G401 (cell line): ENCODE data around the gene TNC. TPM values are rescaled to one million over a fixed set of nuclear protein-coding genes. Genes with fewer than 3 reads are reported as not detected.

ENCODE experiments used
- DNase-seq: peaks from one replicate; pipeline ENCODE4 v3.0.0-alpha.2; 2015; ENCODE audit warnings: low spot score
- in situ Hi-C: cut with HindIII; loops from 2 replicates; pipeline ENCODE4 v1.10.0; 2016; ENCODE audit warnings: low sequenced_read_pairs, mixed read lengths
- total RNA-seq: library from RNA; depleted of rRNA; stranded (reverse); fragments of >200 nt; shearing (Covaris generic); gene quantifications from 2 replicates; pipeline ENCODE4 v1.2.3, GENCODE V29; 2014

TNC gene
- total RNA-seq, 1 experiment from 2014 or later = not detected

DNA sequence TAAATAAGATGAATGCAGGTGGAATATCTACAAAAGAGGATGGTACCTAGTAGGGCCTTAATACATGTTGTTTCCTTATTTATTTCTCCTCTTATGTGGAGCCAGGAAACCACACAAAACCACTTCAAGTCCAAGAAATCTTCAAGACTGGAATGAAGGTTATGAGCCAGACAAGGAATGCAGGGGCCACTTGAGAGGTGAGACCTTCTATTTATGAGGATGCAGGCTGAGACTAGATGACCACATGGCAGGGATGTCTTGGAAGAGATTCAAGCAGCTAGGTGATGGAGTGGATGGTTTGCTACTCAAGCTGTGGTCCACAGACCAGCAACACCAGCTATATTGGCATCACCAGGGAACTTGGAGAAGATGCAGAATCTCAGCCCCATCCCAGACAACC is 92.2 kb downstream of the TNC start:
- in situ Hi-C loops = no loop called here
- DNase-seq = no peak

GRCh38 chr9:115024925-115025535 is 92.9 kb downstream of the TNC start:
- no peak for DNase-seq
- in situ Hi-C loops = no loop called here

DNA sequence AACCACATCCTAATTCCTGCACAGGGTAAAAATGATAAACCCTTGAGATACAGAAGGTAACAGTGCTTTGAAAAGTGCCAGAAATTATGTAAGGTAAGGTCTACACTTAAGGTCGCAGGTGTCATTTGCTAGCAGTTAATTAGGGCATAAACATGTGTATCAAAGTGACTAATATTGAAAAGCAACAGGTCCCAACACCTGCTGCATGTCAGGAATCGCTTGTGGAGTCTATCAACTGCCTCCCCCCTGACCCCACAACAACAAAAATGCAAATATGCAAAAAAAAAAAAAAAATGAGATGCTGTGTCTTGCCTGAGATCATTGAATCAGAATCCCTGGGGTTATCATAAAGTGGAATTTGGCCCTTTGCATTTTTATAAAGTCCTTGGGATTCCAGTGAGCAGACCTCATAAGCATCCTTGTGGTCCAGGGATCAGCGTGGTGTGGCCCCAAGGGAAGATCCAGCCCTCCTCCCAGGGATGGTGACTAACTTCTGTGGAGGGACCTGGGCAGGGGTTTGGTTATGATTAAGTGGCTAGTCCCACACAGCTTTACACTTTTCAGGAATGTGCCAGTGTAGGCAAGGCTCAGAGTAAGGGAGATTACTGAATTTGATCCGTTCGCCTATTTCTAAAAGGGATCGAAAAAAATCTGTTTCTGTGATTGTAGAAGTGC is 95.1 kb downstream of the TNC start:
- DNase-seq = no peak

DNA sequence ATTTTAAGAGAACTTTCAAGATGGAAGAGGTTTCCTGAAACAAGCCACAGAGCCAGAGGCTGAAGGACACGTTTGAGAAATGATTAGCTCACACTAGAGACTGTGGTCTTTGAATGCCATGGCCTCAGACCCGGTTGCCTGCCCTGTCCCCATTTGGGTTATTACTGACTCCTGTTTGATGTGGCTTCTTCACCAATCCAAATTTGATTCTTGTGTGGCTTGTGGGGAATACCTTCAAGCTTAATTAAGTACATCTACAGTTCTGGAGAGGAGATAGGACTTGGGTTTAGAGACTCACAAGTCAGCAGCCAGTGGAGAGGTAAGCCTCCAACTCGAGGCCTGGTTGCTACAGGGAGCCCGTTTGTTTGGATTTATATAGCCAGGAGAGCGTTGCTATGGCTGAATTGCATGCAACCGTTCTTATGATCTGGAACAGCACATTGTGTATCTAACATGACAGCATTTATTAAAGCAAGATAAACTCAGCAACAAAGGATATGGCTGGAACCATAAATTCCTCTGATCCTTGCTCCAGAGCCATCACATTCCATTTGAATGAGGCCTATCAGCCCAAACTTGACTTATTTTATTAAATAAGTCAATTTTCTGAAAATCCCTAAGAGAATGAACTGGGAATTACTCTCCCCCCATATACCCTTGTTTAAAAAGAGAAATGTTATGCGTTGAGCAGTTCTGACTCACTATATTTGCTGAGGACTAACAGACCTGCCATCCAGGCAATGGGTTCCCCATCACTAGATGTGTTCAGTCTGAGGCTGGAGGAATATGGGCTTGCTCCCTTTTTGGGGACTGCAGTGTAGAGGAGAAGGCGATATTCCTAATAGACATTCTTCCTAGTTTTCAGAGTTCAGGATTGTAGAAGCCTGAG is 99.2 kb downstream of the TNC start:
- DNase-seq = no peak
- in situ Hi-C loops = no loop called here

More for the DNA sequence above, 95.1 kb downstream of the TNC start:
- in situ Hi-C loops = no loop called here

DNA sequence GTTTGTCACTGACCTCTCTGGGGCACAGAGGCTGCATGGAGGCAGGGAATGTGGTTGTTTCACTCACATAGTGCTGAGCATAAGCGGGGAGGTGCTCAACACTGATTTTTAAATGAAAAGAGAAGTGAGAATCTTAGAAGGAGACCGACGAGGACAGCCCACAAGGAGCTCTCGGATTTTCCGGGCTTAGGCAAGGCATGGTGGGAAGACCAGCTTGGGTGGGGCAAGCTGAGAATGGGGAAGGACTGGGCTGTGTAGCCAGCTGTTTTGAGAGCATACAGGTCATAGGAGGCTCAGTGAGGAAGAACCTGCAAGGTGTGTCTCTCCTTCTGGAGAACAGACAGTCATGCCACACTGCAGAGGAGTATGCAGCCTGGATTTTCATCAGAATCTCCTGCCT is 101.6 kb downstream of the TNC start:
- DNase-seq = no peak
- in situ Hi-C loops = no loop called here

DNA sequence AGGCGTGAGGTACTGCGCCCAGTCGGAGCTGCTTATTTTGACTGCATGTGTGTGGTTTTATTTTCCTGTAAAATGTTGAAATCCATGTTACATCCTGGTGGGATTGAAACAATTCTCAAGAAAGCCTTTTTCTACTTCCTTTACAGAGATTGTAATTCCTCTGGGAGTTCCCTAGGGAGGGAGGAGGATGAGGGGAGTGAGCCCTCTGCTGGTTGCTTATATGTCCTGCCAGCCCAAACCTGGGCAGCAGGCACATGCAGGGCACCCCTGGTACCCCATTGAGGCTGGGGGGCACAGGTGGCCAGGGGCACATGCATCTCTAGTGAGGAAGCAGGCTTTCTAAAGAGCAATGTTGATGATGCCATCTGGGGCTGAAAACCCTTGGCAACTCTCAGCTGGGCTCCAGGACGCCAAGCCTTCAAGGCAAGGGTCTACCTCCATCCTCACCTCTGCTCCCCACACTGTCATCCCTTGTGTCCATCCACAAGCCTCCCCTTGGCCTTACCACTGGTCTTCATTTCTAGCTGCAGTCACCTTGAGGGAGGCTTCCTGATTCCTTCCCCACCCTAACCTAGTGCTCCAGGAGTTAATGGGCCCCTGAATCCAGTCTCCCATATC is 102.8 kb downstream of the TNC start:
- DNase-seq = no peak
- in situ Hi-C loops = no loop called here

- in situ Hi-C loops = no loop called here
- no peak for DNase-seq
These were observed 103.5 kb downstream of the TNC start for GRCh38 chr9:115014438-115014837.

- in situ Hi-C loops = no loop called here
- DNase-seq = peak; percentile 72
These were observed 104.0 kb downstream of the TNC start for GRCh38 chr9:115013998-115014397.

- in situ Hi-C loops = no loop called here
- DNase-seq = no peak
These were observed 105.5 kb downstream of the TNC start for GRCh38 chr9:115012486-115012885.

GRCh38 chr9:115010874-115011273 is 107.1 kb downstream of the TNC start:
- in situ Hi-C loops = no loop called here
- no peak for DNase-seq

DNA sequence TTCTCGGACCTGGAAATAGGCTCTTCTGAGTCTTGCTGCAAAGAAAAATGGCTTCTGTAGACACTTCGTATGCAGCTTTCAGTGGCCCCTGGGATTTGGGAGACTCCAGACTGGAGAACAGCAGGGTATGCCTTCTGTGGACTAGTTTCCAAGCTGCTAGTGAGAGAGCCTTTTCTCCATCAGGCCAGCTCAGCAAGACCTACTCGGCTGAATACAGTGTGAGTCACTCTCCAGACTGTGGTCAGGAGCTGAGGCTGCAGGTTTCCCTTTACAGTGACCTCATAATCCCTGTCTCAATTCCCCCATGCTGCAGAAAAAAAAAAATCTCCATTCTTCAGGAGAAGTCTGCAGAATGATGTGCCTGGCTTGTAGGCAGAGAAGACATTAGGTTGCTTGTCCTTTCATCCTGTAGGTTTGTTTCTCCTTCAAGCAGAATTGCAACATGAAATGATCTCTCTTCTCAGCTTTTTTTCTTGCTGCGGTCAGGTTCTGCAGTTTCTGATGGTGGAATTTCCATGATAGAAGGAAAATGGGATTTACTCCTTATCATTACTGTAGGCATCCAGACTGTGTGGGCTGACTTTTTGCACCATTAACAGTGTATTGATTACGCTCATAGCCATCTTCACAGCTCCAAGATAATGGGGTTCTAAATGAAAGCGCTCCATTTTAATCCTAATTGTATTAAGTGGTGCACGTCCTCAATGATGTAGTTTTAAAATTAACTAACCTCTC is 109.3 kb downstream of the TNC start:
- in situ Hi-C loops = no loop called here
- DNase-seq = peak; percentile 30

- no peak for DNase-seq
- in situ Hi-C loops = no loop called here
These were observed 111.3 kb downstream of the TNC start for GRCh38 chr9:115006660-115007059.

DNA sequence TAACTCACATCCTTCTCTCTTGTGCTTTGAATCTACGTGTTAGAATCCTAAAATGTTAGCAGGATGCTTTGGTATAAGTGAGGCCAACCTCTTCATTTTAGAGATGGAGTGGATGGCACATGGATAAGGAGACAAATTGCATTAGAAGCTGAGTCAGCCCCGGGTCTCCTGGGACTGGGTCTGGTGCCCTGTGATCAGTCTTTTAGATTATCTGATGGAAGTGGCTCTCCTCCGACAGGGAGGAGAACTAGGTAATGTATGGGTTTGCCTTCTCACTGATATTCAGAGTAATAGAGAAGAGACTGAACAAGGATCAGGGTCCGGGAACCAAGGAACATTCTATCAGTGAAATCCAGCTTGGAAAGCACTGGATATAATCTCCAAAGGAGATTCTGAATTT is 112.6 kb downstream of the TNC start:
- in situ Hi-C loops = no loop called here

GRCh38 chr9:115004545-115004944 is 113.4 kb downstream of the TNC start:
- in situ Hi-C loops = no loop called here
- DNase-seq = no peak

More for the DNA sequence above, 112.6 kb downstream of the TNC start:
- no peak for DNase-seq

GRCh38 chr9:115002371-115003120 is 115.4 kb downstream of the TNC start:
- DNase-seq = no peak
- in situ Hi-C loops = no loop called here

- no peak for DNase-seq
- in situ Hi-C loops = no loop called here
These were observed 117.7 kb downstream of the TNC start for GRCh38 chr9:115000217-115000639.

- no peak for DNase-seq
- in situ Hi-C loops = no loop called here
These were observed 119.6 kb downstream of the TNC start for GRCh38 chr9:114998326-114998725.

- in situ Hi-C loops = no loop called here
- DNase-seq = no peak
These were observed 122.2 kb downstream of the TNC start for GRCh38 chr9:114995681-114996221.
